ENCODE results near the gene GAA.

GAA gene

DNA sequence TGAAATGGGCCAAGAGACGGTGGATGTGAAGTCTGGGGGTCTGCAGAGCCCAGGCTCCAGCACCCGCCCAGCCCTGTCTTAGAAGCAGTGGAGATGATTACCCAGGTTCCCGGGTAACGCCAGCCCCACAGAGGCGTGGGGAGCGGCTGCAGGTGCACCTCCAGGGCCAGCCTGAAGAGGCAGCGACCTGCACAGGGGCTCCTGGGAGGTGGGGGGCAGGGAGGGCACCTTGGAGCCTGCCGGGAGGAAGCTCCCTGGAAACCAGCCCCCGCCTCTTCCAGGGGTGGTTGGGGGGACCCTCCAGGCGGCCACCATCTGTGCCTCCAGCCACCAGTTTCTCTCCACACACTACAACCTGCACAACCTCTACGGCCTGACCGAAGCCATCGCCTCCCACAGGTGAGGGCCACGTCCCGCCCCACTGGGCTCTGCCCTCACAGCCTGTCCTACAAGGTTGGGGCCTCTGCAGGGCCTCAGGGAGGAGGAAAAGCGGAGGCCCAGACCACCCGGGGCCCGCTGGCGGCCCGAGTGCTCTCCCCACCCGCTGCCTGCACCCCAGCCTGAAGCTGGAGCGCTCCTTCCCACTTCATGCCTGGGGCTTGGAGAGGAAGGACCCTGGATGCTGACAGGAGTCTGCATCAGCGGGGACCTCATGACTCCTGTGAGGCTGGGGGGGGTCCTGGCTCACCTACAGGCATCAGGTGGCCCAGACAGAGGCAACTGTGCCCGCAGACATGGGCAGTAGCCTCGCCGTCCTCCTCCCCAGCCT is 10.5 kb downstream of the GAA start:
- in situ Hi-C loops (cut with HindIII; ENCODE audit: low pct_ligation_motif_present, low pct_unique_long_range_greater_than_20kb, low sequenced_read_pairs): no loop called here
- DNase-seq: no peak

DNA sequence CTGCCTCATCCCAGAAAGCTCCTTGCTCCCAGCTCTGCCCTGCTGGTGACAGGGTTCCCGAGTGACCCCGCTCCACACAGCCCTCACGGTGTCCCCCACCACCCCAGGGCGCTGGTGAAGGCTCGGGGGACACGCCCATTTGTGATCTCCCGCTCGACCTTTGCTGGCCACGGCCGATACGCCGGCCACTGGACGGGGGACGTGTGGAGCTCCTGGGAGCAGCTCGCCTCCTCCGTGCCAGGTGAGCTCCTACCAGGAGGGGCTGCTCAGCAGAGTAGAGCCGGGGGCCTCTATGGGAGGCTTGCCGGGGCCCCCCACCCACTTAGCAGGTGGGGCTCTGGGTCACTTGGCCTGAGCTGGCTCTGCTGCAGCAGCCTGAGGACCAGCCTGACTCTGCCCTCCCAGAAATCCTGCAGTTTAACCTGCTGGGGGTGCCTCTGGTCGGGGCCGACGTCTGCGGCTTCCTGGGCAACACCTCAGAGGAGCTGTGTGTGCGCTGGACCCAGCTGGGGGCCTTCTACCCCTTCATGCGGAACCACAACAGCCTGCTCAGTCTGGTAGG is 11.2 kb downstream of the GAA start:
- in situ Hi-C loops (cut with HindIII; ENCODE audit: low pct_ligation_motif_present, low pct_unique_long_range_greater_than_20kb, low sequenced_read_pairs): no loop called here
- no peak for DNase-seq

DNA sequence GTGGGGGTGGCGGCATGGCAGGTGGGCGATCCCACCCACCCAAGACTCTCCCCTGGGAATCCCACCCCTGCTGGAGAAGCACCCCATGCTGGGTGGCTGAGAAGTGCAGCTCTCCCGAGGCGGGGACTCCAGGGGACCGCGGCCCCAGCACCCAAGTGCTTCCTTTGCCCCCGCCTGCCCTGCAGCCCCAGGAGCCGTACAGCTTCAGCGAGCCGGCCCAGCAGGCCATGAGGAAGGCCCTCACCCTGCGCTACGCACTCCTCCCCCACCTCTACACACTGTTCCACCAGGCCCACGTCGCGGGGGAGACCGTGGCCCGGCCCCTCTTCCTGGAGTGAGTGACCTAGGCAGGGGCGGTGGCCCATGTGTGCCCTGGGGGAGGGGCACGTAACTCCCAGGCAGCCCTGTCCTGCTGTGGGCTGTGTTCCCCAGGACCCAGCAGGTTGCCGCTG is 11.7 kb downstream of the GAA start:
- in situ Hi-C loops (cut with HindIII; ENCODE audit: low pct_ligation_motif_present, low pct_unique_long_range_greater_than_20kb, low sequenced_read_pairs): no loop called here
- DNase-seq: no peak

DNA sequence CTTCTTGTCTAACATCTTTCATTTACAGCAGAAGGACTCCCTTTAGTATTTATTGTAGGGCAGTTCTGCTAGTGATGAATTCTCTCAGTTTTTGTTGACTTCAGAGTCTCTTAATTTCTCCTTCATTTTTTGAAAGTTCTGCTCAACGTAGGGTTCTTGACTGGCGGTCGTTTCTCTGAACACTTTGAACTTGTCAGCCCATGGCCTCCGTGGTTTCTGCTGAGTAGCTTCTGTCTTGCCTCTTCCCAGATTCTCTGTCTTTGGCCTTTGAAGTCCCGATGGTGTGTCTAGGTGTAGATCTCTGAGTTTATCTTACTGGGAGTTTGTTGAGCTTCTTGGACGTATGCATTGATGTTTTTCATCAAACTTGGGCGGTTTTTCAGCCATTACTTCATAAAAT is 13.4 kb downstream of the GAA start:
- in situ Hi-C loops (cut with HindIII; ENCODE audit: low pct_ligation_motif_present, low pct_unique_long_range_greater_than_20kb, low sequenced_read_pairs): no loop called here

DNA sequence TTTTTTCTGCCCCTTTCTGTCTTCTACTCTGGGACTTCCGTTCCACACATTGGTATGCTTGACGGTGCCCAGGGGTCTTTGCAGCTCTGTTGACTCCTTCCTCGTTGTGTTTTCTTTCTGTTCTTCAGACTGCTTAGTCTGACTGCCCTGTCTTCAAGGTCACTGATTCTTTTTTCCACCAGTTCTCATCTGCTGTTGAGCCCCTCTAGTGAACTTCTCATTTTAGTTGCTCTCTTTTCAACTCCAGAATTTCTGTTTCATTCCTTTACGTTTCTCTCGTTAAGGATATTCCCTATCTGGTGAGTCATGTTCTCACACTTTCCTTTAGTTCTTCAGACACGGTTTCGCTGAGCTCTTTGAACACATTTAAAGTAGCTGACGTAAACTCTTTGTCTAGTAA is 13.8 kb downstream of the GAA start:
- no peak for DNase-seq
- in situ Hi-C loops (cut with HindIII; ENCODE audit: low pct_ligation_motif_present, low pct_unique_long_range_greater_than_20kb, low sequenced_read_pairs): no loop called here

More for the DNA sequence above, 13.4 kb downstream of the GAA start:
- no peak for DNase-seq

DNA sequence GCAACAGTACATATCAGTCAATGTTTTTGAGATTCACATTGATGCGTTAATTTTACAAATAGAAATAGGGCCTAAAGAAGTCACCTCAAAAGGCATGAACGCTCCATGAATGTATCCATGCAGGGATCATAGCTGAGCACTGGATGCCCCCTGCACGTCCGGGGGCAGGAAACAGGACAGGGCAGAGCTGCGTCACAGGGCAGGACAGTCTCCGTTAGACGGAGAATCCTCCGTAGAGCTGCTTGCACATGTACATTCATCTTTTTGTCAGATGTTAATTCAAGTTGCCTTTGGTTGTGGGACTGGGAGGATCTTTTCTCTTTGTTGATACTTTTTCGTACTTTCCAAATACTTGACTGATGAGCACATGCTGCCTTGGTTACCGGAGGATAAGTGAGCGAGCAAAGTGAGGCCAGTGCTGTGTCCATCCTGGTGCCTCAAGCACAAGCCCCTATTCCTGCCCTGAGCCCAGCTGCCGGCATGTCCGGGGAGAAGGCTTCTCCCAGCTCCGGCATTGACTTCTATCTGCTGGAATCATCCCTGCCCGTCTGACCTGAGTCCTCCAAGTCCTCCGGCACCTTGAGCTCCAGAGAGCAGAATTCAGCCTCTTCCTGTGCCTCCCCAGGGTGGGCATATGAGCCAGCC is 15.0 kb downstream of the GAA start:
- in situ Hi-C loops (cut with HindIII; ENCODE audit: low pct_ligation_motif_present, low pct_unique_long_range_greater_than_20kb, low sequenced_read_pairs): no loop called here
- no peak for DNase-seq

DNA sequence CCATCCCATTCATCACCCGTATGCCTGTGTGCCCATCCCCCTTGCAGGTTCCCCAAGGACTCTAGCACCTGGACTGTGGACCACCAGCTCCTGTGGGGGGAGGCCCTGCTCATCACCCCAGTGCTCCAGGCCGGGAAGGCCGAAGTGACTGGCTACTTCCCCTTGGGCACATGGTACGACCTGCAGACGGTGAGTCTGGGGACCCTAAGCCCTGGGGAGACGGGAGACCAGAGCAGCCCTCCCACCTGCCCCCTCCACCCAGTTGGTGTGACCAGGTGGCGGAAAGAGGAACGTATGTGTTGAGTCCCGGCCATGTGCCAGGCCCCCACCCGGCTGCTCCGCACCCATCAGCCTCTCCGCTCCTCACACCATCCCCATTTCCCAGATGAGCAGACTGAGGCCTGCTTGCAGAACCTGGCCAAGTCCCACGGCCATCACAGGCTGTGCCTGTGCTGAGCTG is 15.6 kb downstream of the GAA start:
- in situ Hi-C loops (cut with HindIII; ENCODE audit: low pct_ligation_motif_present, low pct_unique_long_range_greater_than_20kb, low sequenced_read_pairs): no loop called here
- no peak for DNase-seq

DNA sequence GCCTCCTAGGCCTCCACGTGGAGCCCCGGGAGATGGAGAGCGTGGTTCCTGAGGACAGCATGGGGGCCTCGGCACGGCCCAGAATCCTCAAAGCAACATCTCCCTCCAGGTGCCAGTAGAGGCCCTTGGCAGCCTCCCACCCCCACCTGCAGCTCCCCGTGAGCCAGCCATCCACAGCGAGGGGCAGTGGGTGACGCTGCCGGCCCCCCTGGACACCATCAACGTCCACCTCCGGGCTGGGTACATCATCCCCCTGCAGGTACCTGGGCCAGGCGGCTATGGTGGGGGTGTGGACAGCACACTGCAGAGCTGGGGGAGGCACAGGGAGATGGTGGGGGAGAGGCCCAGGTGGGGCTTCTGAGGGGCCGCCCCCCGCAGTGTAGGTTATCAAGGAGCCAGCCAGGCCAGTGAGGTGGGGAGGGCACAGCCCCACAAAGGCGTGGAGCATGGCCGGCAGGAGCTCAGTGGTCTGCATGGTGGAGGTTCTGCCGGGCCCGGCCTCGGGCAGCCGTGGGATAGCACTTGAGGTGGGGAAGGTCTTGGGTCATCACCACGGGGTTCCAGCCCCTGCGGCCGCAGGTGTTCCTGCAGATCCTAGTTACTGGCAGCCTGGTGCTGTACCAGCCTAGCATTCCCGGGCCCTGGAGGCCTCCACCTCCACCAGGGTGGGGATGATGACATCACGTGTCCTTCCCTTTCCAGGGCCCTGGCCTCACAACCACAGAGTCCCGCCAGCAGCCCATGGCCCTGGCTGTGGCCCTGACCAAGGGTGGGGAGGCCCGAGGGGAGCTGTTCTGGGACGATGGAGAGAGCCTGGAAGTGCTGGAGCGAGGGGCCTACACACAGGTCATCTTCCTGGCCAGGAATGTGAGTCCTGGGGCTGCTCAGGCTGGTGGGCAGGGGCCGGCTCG is 16.4 kb downstream of the GAA start:
- in situ Hi-C loops (cut with HindIII; ENCODE audit: low pct_ligation_motif_present, low pct_unique_long_range_greater_than_20kb, low sequenced_read_pairs): no loop called here
- DNase-seq: no peak

DNA sequence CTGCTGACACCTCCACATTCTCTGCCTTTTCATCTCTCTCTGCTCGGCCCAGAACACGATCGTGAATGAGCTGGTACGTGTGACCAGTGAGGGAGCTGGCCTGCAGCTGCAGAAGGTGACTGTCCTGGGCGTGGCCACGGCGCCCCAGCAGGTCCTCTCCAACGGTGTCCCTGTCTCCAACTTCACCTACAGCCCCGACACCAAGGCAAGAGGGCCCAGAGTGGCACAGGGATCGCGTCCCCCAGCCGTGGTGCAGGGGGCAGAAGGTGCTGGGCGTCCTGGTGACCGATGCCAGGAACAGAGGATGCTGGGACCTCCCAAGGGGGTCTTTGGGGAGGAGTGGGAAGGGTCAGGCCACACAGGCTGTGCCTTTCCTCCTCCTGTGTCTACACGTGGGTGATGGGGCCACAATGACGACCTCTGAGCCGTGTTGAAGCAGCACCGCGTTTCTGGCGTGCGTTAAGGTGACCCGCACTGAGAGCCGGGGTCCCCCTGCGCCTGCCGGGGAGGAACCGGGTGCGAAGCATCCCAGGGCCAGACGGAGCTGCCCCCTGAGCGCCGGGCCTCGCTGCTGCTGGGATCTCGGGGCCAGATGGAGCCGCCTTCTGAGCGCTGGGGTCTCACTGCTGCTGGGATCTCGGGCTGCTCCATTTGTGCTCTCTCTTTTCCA is 17.4 kb downstream of the GAA start:
- in situ Hi-C loops (cut with HindIII; ENCODE audit: low pct_ligation_motif_present, low pct_unique_long_range_greater_than_20kb, low sequenced_read_pairs): no loop called here
- DNase-seq: no peak

DNA sequence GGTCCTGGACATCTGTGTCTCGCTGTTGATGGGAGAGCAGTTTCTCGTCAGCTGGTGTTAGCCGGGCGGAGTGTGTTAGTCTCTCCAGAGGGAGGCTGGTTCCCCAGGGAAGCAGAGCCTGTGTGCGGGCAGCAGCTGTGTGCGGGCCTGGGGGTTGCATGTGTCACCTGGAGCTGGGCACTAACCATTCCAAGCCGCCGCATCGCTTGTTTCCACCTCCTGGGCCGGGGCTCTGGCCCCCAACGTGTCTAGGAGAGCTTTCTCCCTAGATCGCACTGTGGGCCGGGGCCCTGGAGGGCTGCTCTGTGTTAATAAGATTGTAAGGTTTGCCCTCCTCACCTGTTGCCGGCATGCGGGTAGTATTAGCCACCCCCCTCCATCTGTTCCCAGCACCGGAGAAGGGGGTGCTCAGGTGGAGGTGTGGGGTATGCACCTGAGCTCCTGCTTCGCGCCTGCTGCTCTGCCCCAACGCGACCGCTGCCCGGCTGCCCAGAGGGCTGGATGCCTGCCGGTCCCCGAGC is 17.9 kb downstream of the GAA start:
- in situ Hi-C loops (cut with HindIII; ENCODE audit: low pct_ligation_motif_present, low pct_unique_long_range_greater_than_20kb, low sequenced_read_pairs): no loop called here
- no peak for DNase-seq

DNA sequence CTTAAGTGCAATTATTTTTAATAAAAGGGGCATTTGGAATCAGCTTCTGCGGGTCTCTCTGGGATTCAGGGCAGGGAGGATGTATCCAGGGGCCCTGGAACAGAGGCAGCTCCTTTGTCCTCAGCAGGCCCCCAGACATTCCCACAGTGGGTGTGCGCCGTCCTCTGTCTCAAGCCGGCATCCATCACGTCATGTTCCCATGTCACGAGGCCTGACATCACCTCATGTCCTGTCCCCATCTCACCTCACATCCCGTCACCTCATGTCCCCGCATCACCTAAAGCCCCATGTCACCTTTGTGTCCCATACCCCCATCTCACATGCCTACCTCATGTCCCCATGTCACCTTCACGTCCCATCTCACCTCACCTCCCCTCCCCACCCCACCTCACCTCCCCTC is 18.5 kb downstream of the GAA start:
- DNase-seq: no peak
- in situ Hi-C loops (cut with HindIII; ENCODE audit: low pct_ligation_motif_present, low pct_unique_long_range_greater_than_20kb, low sequenced_read_pairs): no loop called here

DNA sequence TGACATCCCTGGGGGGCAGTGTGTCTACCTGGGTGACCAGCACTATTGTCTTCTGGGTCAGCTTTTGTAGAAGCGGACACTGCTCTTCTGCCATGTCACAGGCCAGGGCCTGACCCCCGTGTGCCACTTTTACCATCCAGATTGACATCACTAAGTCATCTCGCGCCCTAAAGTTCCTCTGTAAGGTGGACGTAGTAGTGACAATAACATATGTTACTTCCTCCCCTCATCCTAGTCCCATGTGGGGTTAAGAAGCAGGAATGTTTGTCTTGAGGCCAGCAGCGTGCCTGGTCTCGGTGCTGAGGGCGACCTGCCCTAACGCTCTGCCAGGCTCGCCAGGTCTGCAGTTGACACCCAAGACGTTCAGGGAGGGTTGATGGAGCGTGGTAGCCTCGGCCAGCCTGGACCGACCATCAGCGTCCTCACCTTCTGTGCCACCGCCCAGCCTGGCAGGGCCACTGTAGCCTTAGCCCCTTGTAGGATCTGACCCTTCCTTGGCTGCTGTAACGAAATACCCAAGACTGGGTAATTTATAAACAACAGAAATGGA is 20.7 kb downstream of the GAA start:
- DNase-seq: no peak
- in situ Hi-C loops (cut with HindIII; ENCODE audit: low pct_ligation_motif_present, low pct_unique_long_range_greater_than_20kb, low sequenced_read_pairs): no loop called here

DNA sequence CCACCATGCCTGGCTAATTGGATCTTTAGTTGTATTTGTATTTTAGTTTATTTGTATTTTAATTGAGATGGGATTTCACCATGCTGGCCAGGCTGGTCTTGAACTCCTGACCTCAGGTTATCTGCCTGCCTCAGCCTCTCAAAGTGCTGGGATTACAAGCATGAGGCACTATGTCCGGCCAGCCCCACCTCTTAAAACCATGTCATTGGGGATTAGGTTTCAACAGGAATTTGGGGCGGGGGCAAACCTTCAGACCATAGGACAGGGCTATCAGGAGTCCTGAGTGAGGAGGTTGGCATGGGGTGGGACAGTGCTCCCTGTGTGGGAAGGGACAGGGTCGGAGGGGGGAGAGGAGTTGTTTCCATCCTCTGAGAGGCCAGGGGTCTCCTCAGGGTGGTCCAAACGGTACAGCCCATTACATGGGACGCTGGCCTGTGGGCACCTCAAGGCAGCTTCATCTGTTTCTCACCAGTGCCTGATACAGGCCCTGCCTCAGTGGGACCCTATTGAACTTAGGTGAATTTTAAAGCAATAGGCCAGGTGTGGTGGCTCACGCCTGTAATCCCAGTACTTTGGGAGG is 21.6 kb downstream of the GAA start:
- in situ Hi-C loops (cut with HindIII; ENCODE audit: low pct_ligation_motif_present, low pct_unique_long_range_greater_than_20kb, low sequenced_read_pairs): no loop called here
- DNase-seq: no peak

DNA sequence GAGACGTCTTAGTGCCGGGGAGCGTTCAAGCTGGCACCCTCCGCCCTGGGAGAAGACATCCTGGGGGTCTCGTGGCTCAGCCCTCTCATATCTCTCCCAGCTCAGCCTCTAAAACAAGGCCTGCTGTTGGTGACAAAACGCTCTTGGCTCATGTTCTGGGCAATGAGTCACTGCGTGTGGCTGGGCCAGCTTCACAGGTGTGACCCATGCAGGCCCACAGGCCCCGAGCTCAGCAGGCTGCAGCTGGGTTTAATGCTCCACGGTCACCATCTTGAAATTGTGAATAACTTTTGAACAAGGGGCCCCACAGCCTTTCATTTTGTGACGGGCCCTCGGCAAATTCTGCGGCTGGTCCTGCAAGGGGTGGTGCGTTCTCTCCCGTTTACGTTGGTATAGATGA is 22.4 kb downstream of the GAA start:
- in situ Hi-C loops (cut with HindIII; ENCODE audit: low pct_ligation_motif_present, low pct_unique_long_range_greater_than_20kb, low sequenced_read_pairs): no loop called here

DNA sequence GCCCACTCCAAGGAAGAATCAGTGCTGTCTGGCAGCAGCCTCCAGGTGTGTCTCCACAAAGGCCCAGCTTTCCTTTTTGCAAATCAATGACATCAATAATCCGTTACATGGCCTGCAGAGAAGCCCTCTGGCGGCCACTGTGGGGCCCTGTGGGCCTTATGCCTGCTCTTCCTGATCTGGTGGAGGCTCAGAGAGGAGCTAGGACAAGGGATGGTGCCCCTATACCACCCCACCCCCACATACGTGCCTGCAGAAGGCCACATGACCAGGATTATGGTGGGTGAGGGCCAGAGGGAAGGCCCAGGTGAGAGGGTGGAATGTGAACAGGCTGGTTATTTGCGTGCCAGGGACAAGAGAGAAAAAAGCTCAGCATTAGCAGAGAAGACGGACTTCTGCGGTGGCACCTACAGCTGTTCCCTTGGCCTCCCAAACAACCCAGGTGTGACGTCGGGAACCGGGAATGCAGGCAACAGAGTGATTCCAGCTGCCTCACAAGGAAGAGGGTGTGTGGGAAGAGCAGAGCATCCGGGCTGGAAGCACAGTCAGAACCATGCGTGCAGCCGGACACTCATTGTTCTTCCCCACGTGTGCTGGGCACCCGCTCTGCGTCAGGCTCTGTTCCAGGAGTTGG is 23.1 kb downstream of the GAA start:
- DNase-seq: no peak
- in situ Hi-C loops (cut with HindIII; ENCODE audit: low pct_ligation_motif_present, low pct_unique_long_range_greater_than_20kb, low sequenced_read_pairs): no loop called here

More for the DNA sequence above, 22.4 kb downstream of the GAA start:
- no peak for DNase-seq

DNA sequence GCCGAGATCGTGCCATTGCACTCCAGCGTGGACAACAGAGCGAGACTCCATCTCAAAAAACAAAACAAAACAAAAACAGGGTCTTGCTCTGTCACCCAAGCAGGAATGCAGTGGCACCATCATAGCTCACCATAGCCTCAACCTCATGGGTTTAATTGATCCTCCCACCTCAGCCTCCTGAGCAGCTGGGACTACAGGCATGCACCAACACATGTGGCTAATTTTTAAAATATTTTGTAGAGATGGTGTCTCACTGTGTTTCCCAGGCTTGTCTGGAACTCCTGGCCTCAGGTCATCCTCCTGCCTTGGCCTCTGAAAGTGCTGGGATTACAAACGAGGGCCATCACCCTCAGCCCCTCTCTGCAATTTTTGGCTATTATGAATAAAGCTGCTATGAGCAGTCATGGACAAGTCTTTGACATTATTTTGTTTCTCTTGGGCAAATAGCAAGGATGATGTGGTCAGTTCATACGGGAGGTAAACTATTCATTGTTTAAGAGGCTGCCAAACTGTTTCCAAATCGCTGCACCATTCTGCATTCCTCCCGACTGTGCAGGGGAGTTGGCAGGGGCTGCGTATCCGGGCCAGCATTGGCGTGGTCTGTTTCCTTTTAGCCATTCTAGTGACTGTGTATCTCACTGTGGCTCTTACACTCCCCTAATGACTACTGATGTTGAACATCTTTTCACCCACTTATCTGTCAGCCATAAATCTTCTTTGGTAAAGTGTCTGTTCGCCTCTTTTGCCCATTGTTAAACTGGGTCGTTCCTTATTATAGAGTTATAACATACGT is 24.5 kb downstream of the GAA start:
- in situ Hi-C loops (cut with HindIII; ENCODE audit: low pct_ligation_motif_present, low pct_unique_long_range_greater_than_20kb, low sequenced_read_pairs): no loop called here
- no peak for DNase-seq

DNA sequence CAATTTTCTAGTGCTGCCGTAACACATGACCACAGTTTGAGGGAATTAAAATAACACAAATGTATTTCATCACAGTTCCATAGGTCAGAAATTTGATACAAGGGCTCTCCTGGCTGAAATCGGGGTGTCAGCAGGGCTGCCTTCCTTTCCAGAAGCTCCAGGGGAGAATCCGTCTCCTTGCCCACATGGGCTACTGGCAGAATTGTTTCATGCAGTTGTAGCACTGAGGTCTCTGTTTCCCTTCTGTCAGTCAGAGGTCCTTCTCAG is 25.0 kb downstream of the GAA start:
- no peak for DNase-seq
- in situ Hi-C loops (cut with HindIII; ENCODE audit: low pct_ligation_motif_present, low pct_unique_long_range_greater_than_20kb, low sequenced_read_pairs): no loop called here

All from ACHN (cell line).